LNCaP clone FGC (cell line): ENCODE data around the gene TRIM50.
"Not testable (repeated sequence)": the region's sequence is repeated elsewhere in the genome, so short reads cannot be mapped to it uniquely, and the experiment has no call there.

Source experiments
- DNase-seq: peaks from one replicate; pipeline ENCODE4 v3.0.0-alpha.2; 2011; ENCODE audit warnings: low read depth
- H3K4me3 ChIP-seq: 2 replicates; pipeline ENCODE4 v1.5.1; 2011; ENCODE audit warnings: mild to moderate bottlenecking, low read depth, low read length, control low read depth
- CTCF ChIP-seq: IDR thresholded peaks from 2 replicates; pipeline ENCODE4 v1.5.1; 2012; ENCODE audit warnings: mild to moderate bottlenecking; ENCODE audit not compliant: control insufficient read depth, insufficient read depth; ENCODE audit errors: extremely low read depth

TRIM50 gene

GRCh38 chr7:73327922-73328321 lies at the start of gene TRIM50, which contains the start of gene FKBP6:
Gene TRIM50, minus strand, starts transcription at chr7:73328082. Its CDS starts 3,295 bp downstream, at chr7:73324787.
Gene FKBP6, plus strand, starts transcription at chr7:73328161. Its CDS starts 268 bp downstream, at chr7:73328429.
- not testable (repeated sequence) for H3K4me3 ChIP-seq, DNase-seq

GRCh38 chr7:73376671-73377412 lies 49.0 kb upstream of the TRIM50 start:
- no peak overlapping the region for H3K4me3 ChIP-seq
- no peak for TF ChIP-seq CTCF
- no peak for DNase-seq

GRCh38 chr7:73376262-73376661 lies 48.4 kb upstream of the TRIM50 start:
- not testable (repeated sequence) for H3K4me3 ChIP-seq, DNase-seq

- no peak for TF ChIP-seq CTCF
- DNase-seq = no peak
- H3K4me3 ChIP-seq = no peak overlapping the region
These were observed 45.9 kb upstream of the TRIM50 start for GRCh38 chr7:73373741-73374140.

GRCh38 chr7:73369622-73370021 lies 41.7 kb upstream of the TRIM50 start:
- TF ChIP-seq CTCF = no peak
- DNase-seq = no peak
- H3K4me3 ChIP-seq = no peak overlapping the region

- no peak for DNase-seq
- no peak overlapping the region for H3K4me3 ChIP-seq
- no peak for TF ChIP-seq CTCF
These were observed 41.1 kb upstream of the TRIM50 start for GRCh38 chr7:73369009-73369408.

GRCh38 chr7:73366990-73367389 lies 39.1 kb upstream of the TRIM50 start:
- H3K4me3 ChIP-seq = no peak overlapping the region
- no peak for DNase-seq
- TF ChIP-seq CTCF = no peak

- no peak for TF ChIP-seq CTCF
- no peak overlapping the region for H3K4me3 ChIP-seq
- no peak for DNase-seq
These were observed 38.2 kb upstream of the TRIM50 start for GRCh38 chr7:73366127-73366526.
